ENCODE data around the gene EGLN1. TPM values are rescaled to one million over a fixed set of nuclear protein-coding genes. Genes with fewer than 3 reads are reported as not detected.
"Not testable (repeated sequence)": the region's sequence is repeated elsewhere in the genome, so short reads cannot be mapped to it uniquely, and the experiment has no call there.

Gene EGLN1
- total RNA-seq, result 26.3 TPM

- H3K27ac ChIP-seq, result peak within 1 kb of the TSS; percentile 99
- peak in 1 of 2 donors; percentile 84 for TF ChIP-seq POLR2A (IDR thresholded peaks at IDR 0.05)
- peak in 1 of 2 donors; percentile 57 for TF ChIP-seq POLR2AphosphoS5 (IDR thresholded peaks at IDR 0.05; ENCODE audit: insufficient read depth in 1 of 2, low read depth in 1 of 2)
- no peak for TF ChIP-seq CTCF (IDR thresholded peaks at IDR 0.05)
- H3K4me3 ChIP-seq, result peak within 1 kb of the TSS; percentile 79 to 86
- intact Hi-C loops (cut with DNase I), result loop anchor here (10.0 kb wide), 1 partner anchor 67 kb away; no protein-coding TSS in a partner anchor
- no peaks in the 10 kb centered on the region for H3K27me3 ChIP-seq
- H3K4me1 ChIP-seq, result peaks cover 40% of the 10 kb centered on the region
- H3K9me3 ChIP-seq, result no peaks in the 10 kb centered on the region
- no peaks in the 10 kb centered on the region for H3K36me3 ChIP-seq
- DNase-seq (ENCODE audit: extremely low spot score in 2 of 2), result peak in 1 of 2 donors; percentile 91
Measured at GRCh38 chr1:231421971-231422797, at the start of gene EGLN1. Gene EGLN1, minus strand, starts transcription at chr1:231422287. Its CDS starts 399 bp downstream, at chr1:231421888.

- H3K27me3 ChIP-seq; H3K36me3 ChIP-seq; DNase-seq (ENCODE audit: extremely low spot score in 2 of 2); H3K27ac ChIP-seq; H3K4me3 ChIP-seq; H3K9me3 ChIP-seq; intact Hi-C loops (cut with DNase I); H3K4me1 ChIP-seq: not testable (repeated sequence)
Measured at GRCh38 chr1:231471500-231471899, 49.4 kb upstream of the EGLN1 start.

GRCh38 chr1:231471027-231471426 lies 48.9 kb upstream of the EGLN1 start:
- H3K4me1 ChIP-seq; H3K9me3 ChIP-seq; H3K27me3 ChIP-seq; DNase-seq (ENCODE audit: extremely low spot score in 2 of 2); H3K36me3 ChIP-seq; H3K27ac ChIP-seq; intact Hi-C loops (cut with DNase I); H3K4me3 ChIP-seq: not testable (repeated sequence)

DNA sequence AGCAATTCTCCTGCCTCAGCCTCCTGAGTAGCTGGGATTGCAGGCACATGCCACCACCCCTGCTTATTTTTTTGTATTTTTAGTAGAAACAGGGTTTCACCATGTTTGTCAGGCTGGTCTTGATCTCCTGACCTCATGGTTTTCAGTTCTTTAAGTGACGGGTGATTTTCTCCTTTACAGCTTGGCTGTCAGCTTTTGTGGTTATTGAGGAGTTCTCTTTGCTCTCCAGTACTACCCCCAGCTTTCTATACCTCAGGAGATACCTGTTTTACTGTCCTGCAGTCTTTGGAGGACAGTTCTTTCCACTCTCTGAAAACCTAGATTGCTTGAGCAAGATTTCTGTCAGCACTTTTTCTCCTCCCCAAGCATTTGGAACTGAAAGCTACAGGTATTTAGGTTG lies 45.9 kb upstream of the EGLN1 start:
- Histone ChIP-seq H3K9me3 (no peaks in the 10 kb centered on the region), H3K36me3 (no peaks in the 10 kb centered on the region), H3K4me1 (no peaks in the 10 kb centered on the region), H3K27me3 (no peaks in the 10 kb centered on the region), H3K27ac (no peak overlapping the region), H3K4me3 (no peak overlapping the region)
- no peak for DNase-seq (ENCODE audit: extremely low spot score in 2 of 2)
- TF ChIP-seq POLR2AphosphoS5 (IDR thresholded peaks at IDR 0.05; ENCODE audit: insufficient read depth in 1 of 2, low read depth in 1 of 2) (no peak), CTCF (IDR thresholded peaks at IDR 0.05) (no peak), POLR2A (IDR thresholded peaks at IDR 0.05) (no peak)
- intact Hi-C loops (cut with DNase I), result no loop called here

- Histone ChIP-seq H3K36me3 (no peaks in the 10 kb centered on the region), H3K27ac (no peak overlapping the region)
Measured at GRCh38 chr1:231465051-231465450, 43.0 kb upstream of the EGLN1 start.

More at GRCh38 chr1:231465051-231465450, 43.0 kb upstream of the EGLN1 start:
- no peaks in the 10 kb centered on the region for H3K9me3 ChIP-seq
- no peak for DNase-seq (ENCODE audit: extremely low spot score in 2 of 2)
- H3K4me3 ChIP-seq, result no peak overlapping the region
- intact Hi-C loops (cut with DNase I), result no loop called here
- TF ChIP-seq POLR2AphosphoS5 (IDR thresholded peaks at IDR 0.05; ENCODE audit: insufficient read depth in 1 of 2, low read depth in 1 of 2) (no peak), CTCF (IDR thresholded peaks at IDR 0.05) (no peak), POLR2A (IDR thresholded peaks at IDR 0.05) (no peak)
- no peaks in the 10 kb centered on the region for H3K27me3 ChIP-seq
- no peaks in the 10 kb centered on the region for H3K4me1 ChIP-seq
